Panc1 (cell line): Measurements from ENCODE around the gene UCK1. TPM values are rescaled to one million over a fixed set of nuclear protein-coding genes. Genes with fewer than 3 reads are reported as not detected.

Experiments used
- ATAC-seq: fragments of 200-7000 bp; cut with Tn5 transposase; 2 replicates; pipeline ENCODE4 v1.9.1; 2020; ENCODE audit warnings: mild to moderate bottlenecking, moderate library complexity
- BruUV-seq: library from RNA; stranded (reverse); fragments of 400-500 nt; replicated peaks from 2 replicates; lab custom pipeline; 2021; lab: Mats Ljungman, UMichigan
- CTCF ChIA-PET: fragments of 300-600 bp; sonication (Branson Sonifier 250); formaldehyde crosslinking; loops from one replicate; lab custom pipeline; 2022; ENCODE audit warnings: antibody characterized with exemption; lab: Charles Lee
- POLR2A ChIA-PET: fragments of 300-600 bp; sonication (Branson Sonifier 250); formaldehyde crosslinking; loops from one replicate; lab custom pipeline; 2022; ENCODE audit warnings: antibody characterized with exemption; lab: Charles Lee
- DNase-seq: peaks from one replicate; pipeline ENCODE4 v3.0.0-alpha.2; 2010; ENCODE audit warnings: low read depth, low spot score
- H3K27ac ChIP-seq: 2 replicates; pipeline ENCODE4 v1.5.1; 2011; ENCODE audit warnings: mild to moderate bottlenecking, low read length, inconsistent platforms
- H3K27me3 ChIP-seq: fragments of 200-500 bp; sonication (Bioruptor generic); 2 replicates; pipeline ENCODE4 v1.6.0; 2014; ENCODE audit warnings: low read length, inconsistent platforms; ENCODE audit not compliant: control insufficient read depth, insufficient read depth
- H3K36me3 ChIP-seq: fragments of 200-500 bp; sonication (Bioruptor generic); 2 replicates; pipeline ENCODE4 v1.5.1; 2014; ENCODE audit warnings: inconsistent platforms, mild to moderate bottlenecking, low read length, moderate library complexity; ENCODE audit not compliant: control insufficient read depth, insufficient read depth
- H3K4me1 ChIP-seq: 2 replicates; pipeline ENCODE4 v1.5.1; 2011; ENCODE audit warnings: inconsistent platforms, mild to moderate bottlenecking, low read length, moderate library complexity; ENCODE audit not compliant: control insufficient read depth, insufficient read depth
- H3K4me3 ChIP-seq, 2 experiments: 2 replicates each; pipeline ENCODE4 v1.5.1; 2011 to 2012; ENCODE audit warnings: low read depth in 2 of 2, low read length in 2 of 2, mild to moderate bottlenecking in 2 of 2, inconsistent platforms in 1 of 2, moderate library complexity in 1 of 2
- H3K9me3 ChIP-seq: fragments of 200-500 bp; sonication (Bioruptor generic); 2 replicates; pipeline ENCODE4 v1.5.1; 2014; ENCODE audit warnings: low read depth, mild to moderate bottlenecking, inconsistent platforms, low read length, moderate library complexity; ENCODE audit not compliant: control insufficient read depth, insufficient read depth
- CTCF ChIP-seq: fragments of 450-650 bp; IDR thresholded peaks from 2 replicates; pipeline ENCODE4 v1.5.1; 2017; ENCODE audit warnings: mild to moderate bottlenecking
- POLR2AphosphoS5 ChIP-seq: IDR thresholded peaks from 2 replicates; pipeline ENCODE4 v1.6.1; 2012; ENCODE audit warnings: mild to moderate bottlenecking, low read depth, low read length, moderate library complexity
- REST ChIP-seq, 2 experiments: IDR thresholded peaks; 2 replicates each; pipeline ENCODE4 v1.6.1; 2011 to 2012; ENCODE audit warnings: low read depth in 2 of 2, control low read depth in 1 of 2, low read length in 1 of 2, mild to moderate bottlenecking in 1 of 2, moderate library complexity in 1 of 2; ENCODE audit not compliant: insufficient read depth in 1 of 2
- SIN3A ChIP-seq: IDR thresholded peaks from 2 replicates; pipeline ENCODE4 v1.6.1; 2012; ENCODE audit warnings: low read depth, mild to moderate bottlenecking, low read length, moderate library complexity, borderline replicate concordance; ENCODE audit not compliant: insufficient read depth
- TCF7L2 ChIP-seq: IDR thresholded peaks from 2 replicates; pipeline ENCODE4 v1.6.1; 2011; ENCODE audit warnings: mild to moderate bottlenecking, low read depth, low read length, inconsistent platforms
- in situ Hi-C: cut with HindIII; loops from 2 replicates; pipeline ENCODE4 v1.10.0; 2016; ENCODE audit warnings: low sequenced_read_pairs, low pct_unique_long_range_greater_than_20kb
- intact Hi-C: fragments of 100-400 bp; cut with micrococcal nuclease; formaldehyde crosslinking; loops from one replicate; pipeline ENCODE4 v1.10.0; 2022; ENCODE audit not compliant: unreplicated experiment
- total RNA-seq: library from RNA; stranded (reverse); gene quantifications from one replicate; pipeline ENCODE4 v1.2.1, GENCODE V29; 2021; ENCODE audit not compliant: unreplicated experiment

The UCK1 gene
- total RNA-seq, 1 experiment from 2014 or later, result 30.2 TPM

DNA sequence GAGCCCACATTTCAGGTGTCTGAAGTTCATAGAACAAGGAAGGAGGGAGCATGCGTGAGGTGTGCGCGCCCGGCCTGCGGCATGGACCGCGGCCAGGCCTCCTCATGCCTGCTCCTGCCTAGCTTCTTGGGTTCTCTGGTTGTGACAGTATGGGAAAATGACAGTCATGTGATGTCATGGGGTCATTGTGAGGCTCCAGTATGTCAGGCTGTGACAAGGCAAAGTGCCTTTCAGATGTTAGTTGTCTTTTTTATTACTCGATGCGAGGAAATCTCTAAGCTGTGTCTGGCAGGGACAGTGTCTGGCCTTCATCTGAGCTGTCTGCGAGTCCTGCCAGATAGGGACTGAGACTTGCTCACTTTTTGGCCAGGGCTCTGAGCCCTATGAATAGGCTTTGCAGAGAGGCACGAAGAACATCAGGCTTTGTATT is 13.3 kb downstream of the UCK1 start:
- ChIA-PET POLR2A (no interaction called here), CTCF (no interaction called here)
- in situ Hi-C loops (no loop called here), intact Hi-C loops (no loop called here)
- no TSS peak for BruUV-seq
- TF ChIP-seq CTCF (no peak), TCF7L2 (no peak), REST (IDR thresholded peaks at IDR 0.05; ENCODE audit: insufficient read depth in 1 of 2, low read depth in 2 of 2, low read length in 1 of 2) (no peak), SIN3A (no peak), POLR2AphosphoS5 (no peak)
- no peaks in the 10 kb centered on the region for H3K27me3 ChIP-seq
- H3K4me3 ChIP-seq, result no peak overlapping the region
- H3K9me3 ChIP-seq, result no peaks in the 10 kb centered on the region
- no peaks in the 10 kb centered on the region for H3K4me1 ChIP-seq
- no peak overlapping the region for H3K27ac ChIP-seq
- ATAC-seq, result no peak
- H3K36me3 ChIP-seq, result no peaks in the 10 kb centered on the region; the same call in 1 of the 2 replicates
- no peak for DNase-seq

GRCh38 chr9:131516930-131517329 is 14.1 kb downstream of the UCK1 start:
- no TSS peak for BruUV-seq
- Histone ChIP-seq H3K36me3 (no peaks in the 10 kb centered on the region; the same call in 1 of the 2 replicates), H3K9me3 (no peaks in the 10 kb centered on the region), H3K27me3 (no peaks in the 10 kb centered on the region), H3K4me3 (no peak overlapping the region), H3K27ac (no peak overlapping the region), H3K4me1 (no peaks in the 10 kb centered on the region)
- in situ Hi-C loops, result no loop called here
- TF ChIP-seq TCF7L2, result no peak
- no peak for TF ChIP-seq REST (IDR thresholded peaks at IDR 0.05; ENCODE audit: insufficient read depth in 1 of 2, low read depth in 2 of 2, low read length in 1 of 2)
- TF ChIP-seq CTCF, result no peak
- TF ChIP-seq SIN3A, result no peak
- TF ChIP-seq POLR2AphosphoS5, result no peak
- POLR2A ChIA-PET, result no interaction called here
- DNase-seq, result no peak
- no peak for ATAC-seq
- intact Hi-C loops, result no loop called here
- CTCF ChIA-PET, result no interaction called here
